Measurements from ENCODE around the gene STK10.

Gene STK10

GRCh38 chr5:172078726-172079345, 109.2 kb downstream of the STK10 start:
- Histone ChIP-seq H3K9ac (ENCODE audit: low read length) (no peak overlapping the region), H3K4me2 (ENCODE audit: low read length) (no peak overlapping the region), H3K79me2 (ENCODE audit: insufficient read depth, low read length) (no peaks in the 10 kb centered on the region), H2AFZ (ENCODE audit: low read length) (no peak overlapping the region), H3K27ac (ENCODE audit: low read depth, low read length, poor library complexity, severe bottlenecking) (no peak overlapping the region), H3F3A (ENCODE audit: insufficient read depth, low read length) (no peaks in the 10 kb centered on the region), H3K4me3 (ENCODE audit: low read depth, low read length, poor library complexity, severe bottlenecking) (no peak overlapping the region), H4K20me1 (ENCODE audit: insufficient read depth, low read length) (no peaks in the 10 kb centered on the region), H3K27me3 (ENCODE audit: insufficient read depth, low read length) (no peaks in the 10 kb centered on the region), H3K4me1 (ENCODE audit: insufficient read depth, low read length, severe bottlenecking) (no peaks in the 10 kb centered on the region), H3K9me2 (ENCODE audit: low read depth, low read length) (no peaks in the 10 kb centered on the region), H3K36me3 (ENCODE audit: insufficient read depth, low read length) (peaks cover 67% of the 10 kb centered on the region), H3K9me3 (ENCODE audit: low read length) (no peaks in the 10 kb centered on the region)
- TF ChIP-seq EZH2 (IDR thresholded peaks at IDR 0.05; ENCODE audit: borderline replicate concordance, low read length) (no peak), CTCF (IDR thresholded peaks at IDR 0.05; ENCODE audit: low read length) (no peak)

DNA sequence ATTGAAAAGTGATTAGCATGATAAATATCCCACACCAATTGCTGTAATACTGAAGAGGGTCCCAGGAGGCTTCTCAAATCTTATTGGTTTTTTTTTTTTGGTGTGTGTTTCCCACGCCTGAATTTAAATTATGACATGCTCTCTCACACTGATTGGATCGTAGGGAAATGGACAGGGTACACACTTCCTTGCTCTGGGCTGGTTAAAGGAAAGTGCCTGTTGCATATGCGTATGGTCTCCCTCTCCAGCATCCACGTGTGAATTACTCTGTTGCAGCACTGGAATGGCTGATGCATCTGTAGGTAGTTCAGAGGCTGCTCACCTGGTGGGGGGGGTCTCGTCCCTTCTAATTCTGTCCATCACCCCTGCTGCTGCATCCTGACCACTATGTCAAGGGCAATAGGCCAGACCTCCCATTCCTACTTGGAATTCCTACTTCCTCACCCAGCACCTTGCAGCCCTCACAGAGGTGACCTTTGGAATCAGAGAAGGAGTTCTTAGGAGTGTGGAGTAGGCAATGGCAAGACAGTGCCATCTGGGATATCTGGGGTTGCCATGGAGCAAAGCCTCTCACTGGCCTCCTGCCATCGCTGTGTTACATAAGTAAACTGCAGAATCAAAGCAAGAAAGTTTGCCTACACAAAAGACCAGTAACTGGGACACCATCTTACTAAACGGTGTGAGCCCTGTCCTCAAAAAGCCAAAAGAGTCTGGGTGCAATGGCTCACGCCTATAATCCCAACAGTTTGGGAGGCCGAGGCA, 110.2 kb downstream of the STK10 start:
- no peaks in the 10 kb centered on the region for H3K79me2 ChIP-seq (ENCODE audit: insufficient read depth, low read length)
- no peaks in the 10 kb centered on the region for H3K9me3 ChIP-seq (ENCODE audit: low read length)
- H3K36me3 ChIP-seq (ENCODE audit: insufficient read depth, low read length) = peaks cover 65% of the 10 kb centered on the region
- H3K9me2 ChIP-seq (ENCODE audit: low read depth, low read length) = no peaks in the 10 kb centered on the region
- H3K4me2 ChIP-seq (ENCODE audit: low read length) = no peak overlapping the region
- H3K4me1 ChIP-seq (ENCODE audit: insufficient read depth, low read length, severe bottlenecking) = no peaks in the 10 kb centered on the region
- no peaks in the 10 kb centered on the region for H4K20me1 ChIP-seq (ENCODE audit: insufficient read depth, low read length)
- H3K27me3 ChIP-seq (ENCODE audit: insufficient read depth, low read length) = no peaks in the 10 kb centered on the region
- no peak overlapping the region for H2AFZ ChIP-seq (ENCODE audit: low read length)
- H3K27ac ChIP-seq (ENCODE audit: low read depth, low read length, poor library complexity, severe bottlenecking) = no peak overlapping the region
- H3K4me3 ChIP-seq (ENCODE audit: low read depth, low read length, poor library complexity, severe bottlenecking) = no peak overlapping the region
- H3K9ac ChIP-seq (ENCODE audit: low read length) = no peak overlapping the region
- TF ChIP-seq EZH2 (IDR thresholded peaks at IDR 0.05; ENCODE audit: borderline replicate concordance, low read length) (no peak), CTCF (IDR thresholded peaks at IDR 0.05; ENCODE audit: low read length) (no peak)
- H3F3A ChIP-seq (ENCODE audit: insufficient read depth, low read length) = no peaks in the 10 kb centered on the region

- H3F3A ChIP-seq (ENCODE audit: insufficient read depth, low read length) = no peaks in the 10 kb centered on the region
- no peak for TF ChIP-seq EZH2 (IDR thresholded peaks at IDR 0.05; ENCODE audit: borderline replicate concordance, low read length)
- no peak overlapping the region for H3K4me2 ChIP-seq (ENCODE audit: low read length)
- no peaks in the 10 kb centered on the region for H4K20me1 ChIP-seq (ENCODE audit: insufficient read depth, low read length)
- H3K9me2 ChIP-seq (ENCODE audit: low read depth, low read length) = no peaks in the 10 kb centered on the region
- H3K4me3 ChIP-seq (ENCODE audit: low read depth, low read length, poor library complexity, severe bottlenecking) = no peak overlapping the region
- no peaks in the 10 kb centered on the region for H3K9me3 ChIP-seq (ENCODE audit: low read length)
- H3K36me3 ChIP-seq (ENCODE audit: insufficient read depth, low read length) = peaks cover 55% of the 10 kb centered on the region
- no peaks in the 10 kb centered on the region for H3K79me2 ChIP-seq (ENCODE audit: insufficient read depth, low read length)
- no peaks in the 10 kb centered on the region for H3K27me3 ChIP-seq (ENCODE audit: insufficient read depth, low read length)
- no peaks in the 10 kb centered on the region for H3K4me1 ChIP-seq (ENCODE audit: insufficient read depth, low read length, severe bottlenecking)
- H3K9ac ChIP-seq (ENCODE audit: low read length) = no peak overlapping the region
- H3K27ac ChIP-seq (ENCODE audit: low read depth, low read length, poor library complexity, severe bottlenecking) = no peak overlapping the region
- H2AFZ ChIP-seq (ENCODE audit: low read length) = no peak overlapping the region
Measured at GRCh38 chr5:172076761-172077244, 111.2 kb downstream of the STK10 start.
